Spinal cord (tissue), 10 donors: ENCODE results near the gene CREBBP. TPM values are rescaled to one million over a fixed set of nuclear protein-coding genes. Genes with fewer than 3 reads are reported as not detected.

Experiments
- DNase-seq, 6 donors: peaks; one replicate each; pipeline versions ENCODE4 v3.0.0 to v3.0.0-alpha.2; 2013 to 2015; ENCODE audit warnings: low spot score in 6 of 6, low read depth in 4 of 6
- H3K27ac ChIP-seq: one replicate; pipeline ENCODE4 v1.5.1; 2013; ENCODE audit warnings: low read depth, low read length, control low read depth
- H3K27me3 ChIP-seq: one replicate; pipeline ENCODE4 v1.6.1; 2013; ENCODE audit warnings: low read length; ENCODE audit not compliant: control insufficient read depth, insufficient read depth
- H3K36me3 ChIP-seq: one replicate; pipeline ENCODE4 v1.6.1; 2013; ENCODE audit warnings: low read length; ENCODE audit not compliant: control insufficient read depth, insufficient read depth
- H3K4me1 ChIP-seq: one replicate; pipeline ENCODE4 v1.6.1; 2013; ENCODE audit warnings: low read length; ENCODE audit not compliant: control insufficient read depth, insufficient read depth
- H3K4me3 ChIP-seq: one replicate; pipeline ENCODE4 v1.5.1; 2013; ENCODE audit warnings: low read depth, low read length, control low read depth
- H3K9me3 ChIP-seq: one replicate; pipeline ENCODE4 v1.6.1; 2013; ENCODE audit warnings: low read length; ENCODE audit not compliant: control insufficient read depth, insufficient read depth
- WGBS: methylation state at CpG from one replicate; pipeline ENCODE4 v1.1.5; 2013; ENCODE audit warnings: missing lambda C conversion rate; ENCODE audit not compliant: insufficient coverage; 5-methylcytosine and 5-hydroxymethylcytosine counted together
- polyA plus RNA-seq, 2 donors: library from polyadenylated mRNA; unstranded; fragments of 120-200 nt; gene quantifications; one replicate each; pipeline ENCODE4 v1.2.1, GENCODE V29; 2013; ENCODE audit not compliant: insufficient read length in 2 of 2
- total RNA-seq, 2 donors: library from RNA; depleted of rRNA in 1 of 2; stranded (reverse); fragments of 120-200 nt in 1 of 2; fragments of >200 nt in 1 of 2; gene quantifications; one replicate each; pipeline versions ENCODE4 v1.2.3 to v1.2.4, GENCODE V29; 2013 to 2014
- donor health status: healthy.

CREBBP gene
- total and polyA plus RNA-seq, 4 donors: 41.5 to 64.3 (median 61.4) TPM

DNA sequence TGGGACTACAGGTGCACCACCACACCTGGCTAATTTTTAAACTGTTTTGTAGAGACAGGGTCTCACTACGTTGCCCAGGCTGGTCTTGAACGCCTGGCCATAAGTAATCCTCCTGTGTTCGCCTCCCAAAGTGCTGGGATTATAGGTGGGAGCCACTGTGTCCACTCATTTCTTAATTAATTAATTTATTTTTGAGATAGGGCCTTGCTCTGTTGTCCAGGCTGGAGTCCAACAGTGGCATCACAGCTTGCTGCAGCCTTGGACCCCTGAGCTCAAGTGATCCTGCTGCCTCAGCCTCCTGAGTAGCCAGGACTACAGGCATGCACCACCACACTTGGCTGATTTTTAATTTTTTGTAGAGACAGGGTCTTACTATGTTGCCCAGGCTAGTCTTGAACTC lies 116.1 kb downstream of the CREBBP start:
- Histone ChIP-seq H3K36me3 (peaks cover 66% of the 10 kb centered on the region), H3K4me3 (no peak overlapping the region), H3K27ac (no peak overlapping the region), H3K27me3 (no peaks in the 10 kb centered on the region), H3K9me3 (no peaks in the 10 kb centered on the region), H3K4me1 (no peaks in the 10 kb centered on the region)
- WGBS: no CpG with 5 or more reads among the region's 3 CpGs
- DNase-seq: no peak

DNA sequence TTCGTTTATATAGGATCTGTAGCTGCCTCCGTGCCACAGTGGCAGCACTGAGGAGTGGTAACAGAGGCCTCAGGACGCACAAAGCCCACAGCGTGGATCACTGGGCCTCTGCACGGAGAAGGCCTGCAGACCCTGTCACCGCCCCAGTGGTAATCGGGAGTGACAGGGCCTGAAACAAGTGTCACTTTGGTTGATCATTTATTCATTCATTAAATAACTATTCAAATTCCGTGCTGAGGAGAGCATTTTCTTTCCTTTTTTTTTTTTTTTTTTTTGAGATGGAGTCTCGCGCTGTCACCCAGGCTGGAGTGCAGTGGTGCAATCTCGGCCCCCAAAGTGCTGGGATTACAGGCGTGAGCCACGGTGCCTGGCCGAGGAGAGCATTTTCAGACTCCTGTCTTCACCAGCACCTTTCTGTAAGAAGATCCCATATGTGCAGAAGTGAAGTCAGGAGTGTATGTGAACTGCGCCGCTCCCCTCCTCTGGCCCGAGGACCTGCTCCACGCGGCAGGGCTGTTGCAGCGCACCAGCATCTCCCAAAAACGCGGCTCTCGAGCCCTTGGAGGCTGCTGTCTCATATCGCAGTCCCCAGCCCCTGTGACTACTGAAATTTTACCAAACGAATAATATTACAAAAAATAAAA lies 118.3 kb downstream of the CREBBP start:
- peaks cover 62% of the 10 kb centered on the region for H3K36me3 ChIP-seq
- H3K9me3 ChIP-seq: no peaks in the 10 kb centered on the region
- no peak overlapping the region for H3K4me3 ChIP-seq
- no peaks in the 10 kb centered on the region for H3K27me3 ChIP-seq
- no peak overlapping the region for H3K27ac ChIP-seq
- WGBS: 92% methylated on average over 15 of the region's 25 CpGs
- no peaks in the 10 kb centered on the region for H3K4me1 ChIP-seq
- no peak for DNase-seq

DNA sequence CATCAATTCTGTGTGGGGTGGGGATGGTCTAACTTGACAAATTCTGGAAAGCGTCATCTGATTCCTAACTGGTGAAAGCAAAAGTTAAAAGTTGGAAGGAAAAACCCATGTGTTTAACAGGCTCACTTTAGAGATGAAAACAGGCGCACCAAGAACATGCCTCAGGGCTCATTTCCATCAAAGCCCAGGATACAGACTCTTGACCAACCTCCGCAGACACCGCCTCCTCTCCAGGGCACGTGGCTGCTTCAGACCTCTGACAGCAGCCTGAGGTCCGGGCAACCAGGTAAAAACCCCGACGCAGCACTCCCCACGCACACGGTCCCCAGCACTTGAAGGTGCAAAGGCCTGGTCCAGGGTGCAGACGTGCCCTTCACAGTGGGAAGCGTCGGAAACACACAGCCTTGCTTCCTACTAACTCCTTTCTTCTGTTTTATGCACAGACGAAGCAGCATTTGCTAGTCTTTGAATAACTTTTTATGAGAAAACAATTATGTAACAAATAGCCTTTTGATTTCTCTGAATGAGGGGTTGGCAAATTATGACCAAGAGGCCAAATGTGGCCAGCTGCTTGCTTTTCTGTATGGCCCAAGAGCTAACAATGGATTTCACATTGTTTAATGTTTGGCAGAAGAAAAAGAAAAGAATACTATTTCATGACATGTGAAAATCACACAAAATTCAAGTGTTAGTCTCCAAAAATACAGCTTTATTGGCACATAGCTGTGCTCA lies 119.0 kb downstream of the CREBBP start:
- H3K27ac ChIP-seq: no peak overlapping the region
- no peak overlapping the region for H3K4me3 ChIP-seq
- H3K9me3 ChIP-seq: no peaks in the 10 kb centered on the region
- H3K4me1 ChIP-seq: no peaks in the 10 kb centered on the region
- no peak for DNase-seq
- H3K27me3 ChIP-seq: no peaks in the 10 kb centered on the region
- WGBS: 75% methylated on average over 11 of the region's 14 CpGs
- peaks cover 60% of the 10 kb centered on the region for H3K36me3 ChIP-seq

DNA sequence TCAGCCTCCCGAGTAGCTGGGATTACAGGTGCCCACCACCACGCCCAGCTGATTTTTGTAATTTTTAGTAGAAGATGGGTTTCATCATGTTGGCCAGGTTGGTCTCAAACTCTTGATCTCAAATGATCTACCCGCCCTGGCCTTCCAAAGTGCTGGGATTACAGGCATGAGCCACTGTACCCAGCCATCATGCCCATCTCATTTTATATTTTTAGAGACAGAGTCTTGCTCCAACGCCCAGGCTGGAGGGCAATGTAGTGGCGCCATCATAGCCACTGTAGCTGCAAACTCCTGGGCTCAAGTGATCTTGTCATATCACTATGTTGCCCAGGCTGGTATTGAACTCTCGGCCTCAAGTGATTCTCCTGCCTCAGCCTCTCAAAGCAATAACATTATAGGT lies 120.0 kb downstream of the CREBBP start:
- Histone ChIP-seq H3K4me3 (no peak overlapping the region), H3K27me3 (no peaks in the 10 kb centered on the region), H3K27ac (no peak overlapping the region), H3K4me1 (no peaks in the 10 kb centered on the region), H3K9me3 (no peaks in the 10 kb centered on the region), H3K36me3 (peaks cover 53% of the 10 kb centered on the region)
- no peak for DNase-seq
- 90% methylated on average over 2 of the region's 6 CpGs for WGBS

DNA sequence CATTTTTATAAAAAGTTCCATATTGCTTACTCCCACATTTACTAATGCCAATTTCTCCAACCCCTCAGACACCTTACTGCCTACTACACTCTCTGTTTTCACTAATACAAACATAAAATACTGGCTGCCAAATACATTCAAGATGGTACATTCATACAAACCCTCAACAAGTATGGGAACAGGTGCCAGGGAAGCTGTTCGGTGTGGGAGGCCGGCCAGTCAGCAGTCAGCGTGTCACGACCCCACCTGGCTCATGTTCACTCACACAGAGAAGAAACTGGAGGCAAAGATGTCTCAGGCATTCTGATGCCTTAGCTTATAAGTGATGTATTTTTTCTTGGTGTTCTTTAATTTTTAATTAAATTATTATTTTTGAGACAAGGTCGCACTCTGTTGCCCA lies 120.8 kb downstream of the CREBBP start:
- H3K4me3 ChIP-seq: no peak overlapping the region
- H3K36me3 ChIP-seq: peaks cover 47% of the 10 kb centered on the region
- 73% methylated on average over 4 of the region's 5 CpGs for WGBS
- no peaks in the 10 kb centered on the region for H3K4me1 ChIP-seq
- no peak overlapping the region for H3K27ac ChIP-seq
- DNase-seq: peak in 1 of 6 donors; percentile 18
- no peaks in the 10 kb centered on the region for H3K27me3 ChIP-seq
- H3K9me3 ChIP-seq: no peaks in the 10 kb centered on the region

DNA sequence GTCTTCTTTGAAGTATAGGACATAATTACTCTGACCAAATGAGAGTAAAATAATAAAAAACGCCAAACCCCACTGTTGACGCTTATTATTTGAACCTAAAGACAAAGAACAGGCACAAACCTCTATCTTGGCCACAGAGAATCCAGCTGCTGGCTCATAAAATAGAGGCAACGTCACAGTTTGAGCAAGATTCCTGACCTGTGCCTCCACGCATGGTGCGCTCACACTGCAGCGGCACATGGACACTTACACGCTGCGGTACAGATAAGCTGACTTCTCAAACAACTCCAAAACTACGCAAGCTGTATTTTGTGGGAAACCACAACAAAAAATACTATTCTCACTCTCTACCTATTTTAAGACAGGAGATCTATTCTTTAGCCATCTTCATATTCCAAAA lies 124.4 kb downstream of the CREBBP start:
- no peak for DNase-seq
- Histone ChIP-seq H3K4me1 (no peaks in the 10 kb centered on the region), H3K27ac (no peak overlapping the region), H3K9me3 (no peaks in the 10 kb centered on the region), H3K36me3 (peaks cover 31% of the 10 kb centered on the region), H3K27me3 (no peaks in the 10 kb centered on the region), H3K4me3 (no peak overlapping the region)
- 91% methylated on average over 9 of the region's 9 CpGs for WGBS

DNA sequence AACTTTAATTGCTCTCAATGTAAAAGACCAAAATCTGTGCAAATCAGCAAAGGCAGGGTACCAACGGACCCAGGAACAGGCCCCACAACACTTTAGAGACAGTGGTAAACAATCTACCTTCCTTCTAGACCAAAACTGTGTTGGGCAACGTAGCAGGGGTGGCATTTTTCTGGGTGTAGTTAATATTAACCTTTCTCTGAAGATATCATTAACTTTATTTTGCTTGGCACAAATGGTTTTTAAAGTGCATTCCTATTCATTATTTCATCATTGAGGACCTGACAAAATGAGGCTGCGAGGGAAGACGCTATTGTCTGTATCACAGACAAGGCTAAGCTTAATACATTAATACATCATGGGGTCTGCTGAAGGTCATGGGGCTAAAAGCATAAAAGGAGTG lies 125.3 kb downstream of the CREBBP start:
- no peaks in the 10 kb centered on the region for H3K9me3 ChIP-seq
- H3K27ac ChIP-seq: no peak overlapping the region
- peaks cover 33% of the 10 kb centered on the region for H3K36me3 ChIP-seq
- H3K27me3 ChIP-seq: no peaks in the 10 kb centered on the region
- no peak overlapping the region for H3K4me3 ChIP-seq
- no peaks in the 10 kb centered on the region for H3K4me1 ChIP-seq
- no CpG with 5 or more reads among the region's 4 CpGs for WGBS
- no peak for DNase-seq

DNA sequence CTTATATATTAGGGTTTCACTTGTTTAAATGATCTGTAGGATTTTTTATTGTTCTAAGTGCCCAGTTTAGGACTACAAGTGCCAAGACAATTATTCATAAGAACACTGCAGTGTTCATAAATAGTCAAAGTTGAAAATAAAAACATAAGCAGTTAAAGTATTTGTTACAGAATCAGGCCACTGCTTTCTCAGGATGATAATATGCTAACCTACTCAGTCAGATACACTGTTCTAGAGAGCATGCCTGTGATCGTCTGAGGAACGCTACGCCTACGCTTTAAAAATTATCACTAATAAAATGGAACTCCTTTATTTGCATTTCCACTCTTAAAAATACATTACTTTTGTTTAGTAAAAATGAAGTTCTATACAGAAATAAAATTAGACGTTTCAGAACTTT lies 125.7 kb downstream of the CREBBP start:
- Histone ChIP-seq H3K9me3 (no peaks in the 10 kb centered on the region), H3K4me3 (no peak overlapping the region), H3K4me1 (no peaks in the 10 kb centered on the region), H3K27ac (no peak overlapping the region), H3K27me3 (no peaks in the 10 kb centered on the region), H3K36me3 (peaks cover 34% of the 10 kb centered on the region)
- no peak for DNase-seq
- no CpG with 5 or more reads among the region's 5 CpGs for WGBS

DNA sequence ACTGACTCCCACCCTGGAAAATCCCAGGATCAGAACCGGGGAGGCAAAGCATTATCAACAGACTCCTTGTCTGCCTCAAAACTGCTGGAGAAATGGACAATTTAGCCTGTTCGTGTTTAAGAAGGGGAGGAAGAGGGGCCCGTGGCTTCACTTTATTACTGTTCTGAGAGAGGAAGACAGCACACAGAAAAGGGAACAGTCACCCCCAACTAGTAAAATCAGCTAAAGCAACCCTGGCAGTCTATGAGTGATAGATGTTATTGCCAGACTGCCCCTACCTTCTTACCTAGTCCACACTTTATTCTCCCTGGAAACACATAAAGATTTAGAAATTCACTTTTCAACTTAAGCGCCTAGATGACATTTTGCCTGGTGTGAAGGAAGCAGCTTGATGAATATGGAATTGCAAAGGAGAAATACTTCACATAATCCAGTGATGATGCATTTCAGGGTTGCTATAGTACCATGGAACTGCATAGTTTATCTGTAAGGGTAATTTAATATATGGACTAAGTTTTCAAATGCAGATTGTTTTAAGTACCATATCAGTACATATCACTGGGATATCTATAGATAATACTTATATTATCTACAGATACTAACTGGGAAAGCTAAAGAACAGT lies 126.3 kb downstream of the CREBBP start:
- Histone ChIP-seq H3K36me3 (peaks cover 35% of the 10 kb centered on the region), H3K27me3 (no peaks in the 10 kb centered on the region), H3K4me1 (no peaks in the 10 kb centered on the region), H3K9me3 (no peaks in the 10 kb centered on the region), H3K27ac (no peak overlapping the region), H3K4me3 (no peak overlapping the region)
- DNase-seq: no peak
- 80% methylated on average over 1 of the region's 4 CpGs for WGBS

DNA sequence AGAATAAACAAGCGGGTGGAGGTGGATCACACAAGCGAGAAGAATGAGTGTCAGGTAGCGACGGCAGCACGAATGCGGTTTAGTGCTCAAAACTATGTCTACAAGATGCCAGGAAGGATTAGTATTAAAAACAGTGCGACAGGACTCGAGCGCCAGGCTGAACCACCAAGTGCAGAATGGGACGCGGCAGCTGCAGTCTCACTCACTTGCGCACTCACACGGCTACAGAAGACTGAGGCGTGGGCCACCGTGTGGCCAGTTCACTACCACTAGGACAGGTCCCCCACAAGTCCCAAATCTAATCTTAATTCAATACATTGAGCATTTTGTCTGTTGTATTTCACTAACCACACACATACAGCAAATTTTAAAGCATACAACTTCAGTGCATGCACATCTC lies 127.5 kb downstream of the CREBBP start:
- DNase-seq: no peak
- Histone ChIP-seq H3K36me3 (peaks cover 40% of the 10 kb centered on the region), H3K27me3 (no peaks in the 10 kb centered on the region), H3K4me1 (no peaks in the 10 kb centered on the region), H3K9me3 (no peaks in the 10 kb centered on the region), H3K27ac (no peak overlapping the region), H3K4me3 (no peak overlapping the region)
- 88% methylated on average over 15 of the region's 15 CpGs for WGBS
